SK-N-SH treated with all-trans-retinoic acid at 6 μM for 48 hours (cell line): ENCODE results near the gene FAT1.

Source experiments
- ATAC-seq: fragments of 200-7000 bp; cut with Tn5 transposase; 3 replicates; pipeline ENCODE4 v1.9.1; 2020; ENCODE audit warnings: mild to moderate bottlenecking, moderate library complexity
- BACH2 ChIP-seq: fragments of 250-450 bp; sonication (Bioruptor Pico); IDR thresholded peaks from 2 replicates; pipeline ENCODE4 v1.9.0; 2021; ENCODE audit warnings: mild to moderate bottlenecking, borderline replicate concordance
- CREB5 ChIP-seq: fragments of 250-450 bp; sonication (Bioruptor Pico); IDR thresholded peaks from 2 replicates; pipeline ENCODE4 v1.5.1; 2020; ENCODE audit warnings: low read depth, mild to moderate bottlenecking, moderate library complexity
- CSDC2 ChIP-seq: fragments of 250-450 bp; sonication (Bioruptor Pico); IDR thresholded peaks from 2 replicates; pipeline ENCODE4 v1.5.0; 2020; ENCODE audit warnings: mild to moderate bottlenecking, moderate library complexity
- CSRNP3 ChIP-seq: fragments of 250-450 bp; sonication (Bioruptor Pico); IDR thresholded peaks from 2 replicates; pipeline ENCODE4 v1.5.1; 2021; ENCODE audit warnings: mild to moderate bottlenecking, moderate library complexity
- ESRRG ChIP-seq: fragments of 250-450 bp; sonication (Bioruptor Pico); IDR thresholded peaks from 2 replicates; pipeline ENCODE4 v1.6.1; 2021; ENCODE audit warnings: mild to moderate bottlenecking
- GLIS3 ChIP-seq: fragments of 250-450 bp; sonication (Bioruptor Pico); IDR thresholded peaks from 2 replicates; pipeline ENCODE4 v1.5.0; 2020; ENCODE audit warnings: mild to moderate bottlenecking, moderate library complexity
- ISL1 ChIP-seq: fragments of 250-450 bp; sonication (Bioruptor Pico); IDR thresholded peaks from 2 replicates; pipeline ENCODE4 v2.1.2; 2022; ENCODE audit warnings: mild to moderate bottlenecking, moderate library complexity
- OSR1 ChIP-seq: fragments of 250-450 bp; sonication (Bioruptor Pico); IDR thresholded peaks from 2 replicates; pipeline ENCODE4 v1.8.0; 2022; ENCODE audit warnings: moderate library complexity, mild to moderate bottlenecking, inconsistent platforms
- PATZ1 ChIP-seq: fragments of 250-450 bp; sonication (Bioruptor Pico); IDR thresholded peaks from 2 replicates; pipeline ENCODE4 v1.8.0; 2020; ENCODE audit warnings: mild to moderate bottlenecking, moderate library complexity, borderline replicate concordance
- POU6F1 ChIP-seq: fragments of 250-450 bp; sonication (Bioruptor Pico); IDR thresholded peaks from 2 replicates; pipeline ENCODE4 v1.8.0; 2021; ENCODE audit warnings: low read depth, mild to moderate bottlenecking, moderate library complexity, borderline replicate concordance
- PPARA ChIP-seq: fragments of 250-450 bp; sonication (Bioruptor Pico); IDR thresholded peaks from 2 replicates; pipeline ENCODE4 v1.5.0; 2020; ENCODE audit warnings: mild to moderate bottlenecking, borderline replicate concordance
- SNAI2 ChIP-seq: fragments of 250-450 bp; sonication (Bioruptor Pico); IDR thresholded peaks from 2 replicates; pipeline ENCODE4 v1.5.0; 2020; ENCODE audit warnings: mild to moderate bottlenecking, moderate library complexity
- TCF4 ChIP-seq: fragments of 250-450 bp; sonication (Bioruptor Pico); IDR thresholded peaks from 2 replicates; pipeline ENCODE4 v1.8.0; 2021; ENCODE audit warnings: mild to moderate bottlenecking, moderate library complexity, borderline replicate concordance
- TSHZ2 ChIP-seq: fragments of 250-450 bp; sonication (Bioruptor Pico); IDR thresholded peaks from 2 replicates; pipeline ENCODE4 v1.5.0; 2020; ENCODE audit warnings: mild to moderate bottlenecking, moderate library complexity
- ZC3H10 ChIP-seq: fragments of 250-450 bp; sonication (Bioruptor Pico); IDR thresholded peaks from 2 replicates; pipeline ENCODE4 v1.5.1; 2021; ENCODE audit warnings: mild to moderate bottlenecking, moderate library complexity
- ZFP3 ChIP-seq: fragments of 250-450 bp; sonication (Bioruptor Pico); IDR thresholded peaks from 2 replicates; pipeline ENCODE4 v1.5.0; 2020; ENCODE audit warnings: mild to moderate bottlenecking, moderate library complexity
- ZNF70 ChIP-seq: fragments of 450-650 bp; formaldehyde crosslinking; IDR thresholded peaks from 2 replicates; pipeline ENCODE4 v1.5.0; 2020; ENCODE audit warnings: mild to moderate bottlenecking, moderate library complexity

The FAT1 gene

GRCh38 chr4:186765673-186766546, 42.3 kb upstream of the FAT1 start (continued):
- TF ChIP-seq PATZ1 (CRISPR knock-in tag) = no peak

GRCh38 chr4:186765138-186765537, 41.5 kb upstream of the FAT1 start:
- TF ChIP-seq CREB5 (CRISPR knock-in tag) = no peak
- no peak for TF ChIP-seq ESRRG
- no peak for TF ChIP-seq GLIS3 (CRISPR knock-in tag)
- no peak for TF ChIP-seq ZNF70
- TF ChIP-seq PPARA (CRISPR knock-in tag) = no peak
- no peak for TF ChIP-seq ISL1
- TF ChIP-seq PATZ1 (CRISPR knock-in tag) = no peak
- no peak for TF ChIP-seq OSR1 (CRISPR knock-in tag)
- TF ChIP-seq ZFP3 (CRISPR knock-in tag) = no peak
- TF ChIP-seq POU6F1 = no peak
- TF ChIP-seq ZC3H10 (CRISPR knock-in tag) = no peak
- no peak for TF ChIP-seq TSHZ2 (CRISPR knock-in tag)
- TF ChIP-seq SNAI2 (CRISPR knock-in tag) = no peak
- no peak for TF ChIP-seq TCF4
- TF ChIP-seq, all 23 proteins: peak for 0
- ATAC-seq = peak; percentile 34; the same call in 1 of the 3 replicates

- TF ChIP-seq POU6F1 (no peak), OSR1 (CRISPR knock-in tag) (no peak), TCF4 (no peak), BACH2 (CRISPR knock-in tag) (no peak), CSDC2 (CRISPR knock-in tag) (no peak), CSRNP3 (CRISPR knock-in tag) (no peak)
- TF ChIP-seq, all 23 proteins: peak for 0
- ATAC-seq = no peak
Measured at GRCh38 chr4:186764457-186764856, 40.8 kb upstream of the FAT1 start.
